ENCODE results near the gene BBS12. TPM values are rescaled to one million over a fixed set of nuclear protein-coding genes. Genes with fewer than 3 reads are reported as not detected.

Gene BBS12
- total and polyA plus RNA-seq, 2 experiments from 2014 or later: 5.2 to 7.1 TPM

GRCh38 chr4:122742933-122743829, 10.7 kb downstream of the BBS12 start:
- H2AFZ ChIP-seq: no peak overlapping the region
- peaks cover 43% of the 10 kb centered on the region for H3F3A ChIP-seq (ENCODE audit: insufficient read depth)
- TF ChIP-seq EZH2phosphoT487 (IDR thresholded peaks at IDR 0.05; ENCODE audit: insufficient read depth, low read depth): no peak
- H3K4me3 ChIP-seq: no peak overlapping the region
- peak overlapping the region; percentile 5 for H3K4me2 ChIP-seq (ENCODE audit: unreplicated experiment)
- H3K36me3 ChIP-seq (ENCODE audit: low read depth): peaks cover 3% of the 10 kb centered on the region; the same call in 1 of the 2 replicates
- H3K4me1 ChIP-seq (ENCODE audit: insufficient read depth): peaks cover 46% of the 10 kb centered on the region
- no peaks in the 10 kb centered on the region for H3K9me2 ChIP-seq (ENCODE audit: insufficient read depth)
- H3K9ac ChIP-seq: no peak overlapping the region
- in situ Hi-C loops (cut with MboI): no loop called here
- peaks cover 18% of the 10 kb centered on the region for H3K79me2 ChIP-seq (ENCODE audit: insufficient read depth)
- H4K20me1 ChIP-seq (ENCODE audit: insufficient read depth): no peaks in the 10 kb centered on the region
- H3K27me3 ChIP-seq (replicated peaks; ENCODE audit: insufficient read depth): no peaks in the 10 kb centered on the region
- 74 to 76% methylated on average over 15 of the region's 15 CpGs for WGBS, 2 experiments (ENCODE audit: low coverage in 1 of 2, low lambda C conversion rate in 2 of 2, missing lambda C conversion rate in 2 of 2)
- no peak for DNase-seq
- no peaks in the 10 kb centered on the region for H3K9me3 ChIP-seq (ENCODE audit: low read depth)
- H3K27ac ChIP-seq: no peak overlapping the region

GRCh38 chr4:122744229-122744628, 11.7 kb downstream of the BBS12 start:
- Histone ChIP-seq H3K4me2 (ENCODE audit: unreplicated experiment) (no peak overlapping the region), H3K9me2 (ENCODE audit: insufficient read depth) (no peaks in the 10 kb centered on the region), H3K79me2 (ENCODE audit: insufficient read depth) (peaks cover 13% of the 10 kb centered on the region; the same call in 1 of the 2 replicates), H3K36me3 (ENCODE audit: low read depth) (peaks cover 3% of the 10 kb centered on the region; the same call in 1 of the 2 replicates), H3K4me3 (no peak overlapping the region), H3K27ac (peak overlapping the region; percentile 33; the same call in 1 of the 2 replicates), H4K20me1 (ENCODE audit: insufficient read depth) (no peaks in the 10 kb centered on the region), H3K9me3 (ENCODE audit: low read depth) (no peaks in the 10 kb centered on the region), H3K4me1 (ENCODE audit: insufficient read depth) (peaks cover 42% of the 10 kb centered on the region), H3F3A (ENCODE audit: insufficient read depth) (peaks cover 41% of the 10 kb centered on the region), H2AFZ (no peak overlapping the region), H3K27me3 (replicated peaks; ENCODE audit: insufficient read depth) (no peaks in the 10 kb centered on the region), H3K9ac (no peak overlapping the region)
- no peak for TF ChIP-seq EZH2phosphoT487 (IDR thresholded peaks at IDR 0.05; ENCODE audit: insufficient read depth, low read depth)
- no peak for TF ChIP-seq EZH2 (IDR thresholded peaks at IDR 0.05; ENCODE audit: insufficient read depth, poor library complexity, severe bottlenecking)
- in situ Hi-C loops (cut with MboI): no loop called here
- WGBS, 2 experiments (ENCODE audit: low coverage in 1 of 2, low lambda C conversion rate in 2 of 2, missing lambda C conversion rate in 2 of 2): 97 to 100% methylated on average over 1 of the region's 1 CpG
- DNase-seq: peak; percentile 72

DNA sequence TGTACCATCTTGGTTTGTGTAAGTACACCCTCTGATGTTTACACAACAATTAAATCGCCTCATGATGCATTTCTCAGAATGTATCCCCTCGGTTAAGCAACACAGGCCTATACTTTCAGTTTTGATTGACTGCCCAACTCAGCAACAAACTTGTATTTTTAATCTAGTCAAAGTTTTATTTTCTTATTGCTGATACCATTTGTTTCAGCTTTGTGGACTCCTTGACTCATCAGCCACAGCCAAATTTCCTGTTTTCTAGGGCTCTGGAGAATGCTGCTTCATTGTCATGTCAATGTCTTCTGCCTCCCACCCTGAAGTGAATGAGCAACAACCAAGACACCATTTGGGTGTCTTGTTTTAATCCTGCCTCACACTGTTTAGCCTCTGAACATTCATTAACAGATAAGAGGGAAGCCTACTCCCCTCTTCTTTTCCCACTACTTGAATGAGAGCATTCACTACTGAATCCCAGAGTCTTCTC, 14.0 kb downstream of the BBS12 start:
- no peak overlapping the region for H3K4me3 ChIP-seq
- H3K4me2 ChIP-seq (ENCODE audit: unreplicated experiment): no peak overlapping the region
- no peak for TF ChIP-seq EZH2phosphoT487 (IDR thresholded peaks at IDR 0.05; ENCODE audit: insufficient read depth, low read depth)
- TF ChIP-seq EZH2 (IDR thresholded peaks at IDR 0.05; ENCODE audit: insufficient read depth, poor library complexity, severe bottlenecking): no peak
- H3K79me2 ChIP-seq (ENCODE audit: insufficient read depth): 0 out of 2 replicates have a peak, but pooled peaks cover 3% of the 10 kb centered on the region
- peaks cover 34% of the 10 kb centered on the region for H3K4me1 ChIP-seq (ENCODE audit: insufficient read depth)
- peak overlapping the region; percentile 40 for H3K27ac ChIP-seq
- H3K36me3 ChIP-seq (ENCODE audit: low read depth): peaks cover 3% of the 10 kb centered on the region; the same call in 1 of the 2 replicates
- H3F3A ChIP-seq (ENCODE audit: insufficient read depth): peaks cover 36% of the 10 kb centered on the region
- peak; percentile 52 for DNase-seq
- no peaks in the 10 kb centered on the region for H3K27me3 ChIP-seq (replicated peaks; ENCODE audit: insufficient read depth)
- in situ Hi-C loops (cut with MboI): no loop called here
- no peaks in the 10 kb centered on the region for H3K9me3 ChIP-seq (ENCODE audit: low read depth)
- H3K9me2 ChIP-seq (ENCODE audit: insufficient read depth): no peaks in the 10 kb centered on the region
- H4K20me1 ChIP-seq (ENCODE audit: insufficient read depth): no peaks in the 10 kb centered on the region
- 92 to 97% methylated on average over 2 of the region's 2 CpGs for WGBS, 2 experiments (ENCODE audit: low coverage in 1 of 2, low lambda C conversion rate in 2 of 2, missing lambda C conversion rate in 2 of 2)
- 0 out of 2 replicates have a peak overlapping the region, but pooled peaks have one; percentile 6 for H2AFZ ChIP-seq
- H3K9ac ChIP-seq: no peak overlapping the region

GRCh38 chr4:122747068-122747467, 14.6 kb downstream of the BBS12 start:
- no peaks in the 10 kb centered on the region for H3K9me3 ChIP-seq (ENCODE audit: low read depth)
- in situ Hi-C loops (cut with MboI): no loop called here
- H3K9me2 ChIP-seq (ENCODE audit: insufficient read depth): no peaks in the 10 kb centered on the region
- no peaks in the 10 kb centered on the region for H4K20me1 ChIP-seq (ENCODE audit: insufficient read depth)
- H3K4me1 ChIP-seq (ENCODE audit: insufficient read depth): peaks cover 34% of the 10 kb centered on the region
- no peak for DNase-seq
- H3K4me3 ChIP-seq: no peak overlapping the region
- H3K4me2 ChIP-seq (ENCODE audit: unreplicated experiment): no peak overlapping the region
- TF ChIP-seq EZH2 (IDR thresholded peaks at IDR 0.05; ENCODE audit: insufficient read depth, poor library complexity, severe bottlenecking) (no peak), EZH2phosphoT487 (IDR thresholded peaks at IDR 0.05; ENCODE audit: insufficient read depth, low read depth) (no peak)
- peak overlapping the region; percentile 40 for H3K27ac ChIP-seq
- WGBS, 2 experiments (ENCODE audit: low coverage in 1 of 2, low lambda C conversion rate in 2 of 2, missing lambda C conversion rate in 2 of 2): 97 to 100% methylated on average over 1 of the region's 1 CpG
- peaks cover 3% of the 10 kb centered on the region; the same call in 1 of the 2 replicates for H3K36me3 ChIP-seq (ENCODE audit: low read depth)
- no peaks in the 10 kb centered on the region for H3K27me3 ChIP-seq (replicated peaks; ENCODE audit: insufficient read depth)
- 0 out of 2 replicates have a peak, but pooled peaks cover under 1% of the 10 kb centered on the region for H3K79me2 ChIP-seq (ENCODE audit: insufficient read depth)
- H2AFZ ChIP-seq: 0 out of 2 replicates have a peak overlapping the region, but pooled peaks have one; percentile 6
- H3F3A ChIP-seq (ENCODE audit: insufficient read depth): peaks cover 36% of the 10 kb centered on the region
- no peak overlapping the region for H3K9ac ChIP-seq

Data from GM23248 (cell line).